Activated CD4-positive, alpha-beta T cell treated with anti-CD3 and anti-CD28 coated beads, Interleukin-2, amount 10 ng/mL, durations not matched to agents 7 days and 5 days (primary cell): Measurements from ENCODE around the gene KRTAP12-3. TPM values are rescaled to one million over a fixed set of nuclear protein-coding genes. Genes with fewer than 3 reads are reported as not detected.

Experiments used
- CTCF ChIA-PET: fragments of 350-600 bp; sonication (Branson Sonifier 250); formaldehyde crosslinking; loops from one replicate; lab custom pipeline; 2021; ENCODE audit warnings: antibody characterized with exemption; lab: Charles Lee
- POLR2A ChIA-PET: fragments of 350-600 bp; sonication (Branson Sonifier 250); formaldehyde crosslinking; loops from one replicate; lab custom pipeline; 2021; ENCODE audit warnings: antibody characterized with exemption; lab: Charles Lee
- DNase-seq: peaks from one replicate; pipeline ENCODE4 v3.0.0-alpha.2; 2020
- H3K27ac Mint-ChIP-seq: one replicate; pipeline ENCODE4 v1.8.0; 2021; ENCODE audit warnings: mild to moderate bottlenecking, moderate library complexity, mixed read lengths
- H3K27me3 Mint-ChIP-seq: one replicate; pipeline ENCODE4 v1.8.0; 2021; ENCODE audit warnings: mixed read lengths
- H3K36me3 Mint-ChIP-seq: one replicate; pipeline ENCODE4 v1.8.0; 2021; ENCODE audit warnings: low read depth, mixed read lengths
- H3K4me1 Mint-ChIP-seq: one replicate; pipeline ENCODE4 v1.8.0; 2021; ENCODE audit warnings: mixed read lengths
- H3K4me3 Mint-ChIP-seq: one replicate; pipeline ENCODE4 v1.8.0; 2021; ENCODE audit warnings: mild to moderate bottlenecking, moderate library complexity, mixed read lengths
- H3K9me3 Mint-ChIP-seq: one replicate; pipeline ENCODE4 v1.8.0; 2021; ENCODE audit warnings: mixed read lengths
- total RNA-seq, 2 experiments: library from RNA; stranded (reverse); gene quantifications; one replicate each; pipeline ENCODE4 v1.2.3, GENCODE V29; 2021

KRTAP12-3 gene
- total RNA-seq, 2 experiments from 2014 or later, result not detected

GRCh38 chr21:44647222-44647552 lies 10.5 kb upstream of the KRTAP12-3 start:
- Mint-ChIP-seq H3K27me3 (peaks cover 2% of the 10 kb centered on the region), H3K4me3 (no peak overlapping the region), H3K27ac (no peak overlapping the region), H3K9me3 (peaks cover 23% of the 10 kb centered on the region), H3K36me3 (peaks cover 8% of the 10 kb centered on the region), H3K4me1 (no peaks in the 10 kb centered on the region)
- ChIA-PET CTCF (interaction anchor here (1.4 to 1.8 kb wide), 2 partner anchors 8 to 10 kb away, joined by 3 to 5 read pairs; partner anchors contain the start of genes KRTAP12-3 and KRTAP12-4), POLR2A (no interaction called here)
- no peak for DNase-seq

- no peaks in the 10 kb centered on the region for H3K27me3 Mint-ChIP-seq
- H3K27ac Mint-ChIP-seq, result no peak overlapping the region
- peaks cover 4% of the 10 kb centered on the region for H3K4me1 Mint-ChIP-seq
- CTCF ChIA-PET, result interaction anchor here (1.4 kb wide), 1 partner anchor 9 kb away, joined by 3 read pairs; the partner anchor contains the start of gene KRTAP12-3
- H3K4me3 Mint-ChIP-seq, result no peak overlapping the region
- POLR2A ChIA-PET, result no interaction called here
- H3K36me3 Mint-ChIP-seq, result peaks cover 12% of the 10 kb centered on the region
- DNase-seq, result no peak
- H3K9me3 Mint-ChIP-seq, result peaks cover 23% of the 10 kb centered on the region
These were observed 9.0 kb upstream of the KRTAP12-3 start for GRCh38 chr21:44648557-44649311.

- peaks cover 18% of the 10 kb centered on the region for H3K36me3 Mint-ChIP-seq
- no peak overlapping the region for H3K27ac Mint-ChIP-seq
- CTCF ChIA-PET, result no interaction called here
- H3K4me1 Mint-ChIP-seq, result peaks cover 12% of the 10 kb centered on the region
- H3K4me3 Mint-ChIP-seq, result no peak overlapping the region
- H3K27me3 Mint-ChIP-seq, result no peaks in the 10 kb centered on the region
- no peak for DNase-seq
- POLR2A ChIA-PET, result no interaction called here
- H3K9me3 Mint-ChIP-seq, result peaks cover 19% of the 10 kb centered on the region
These were observed 8.1 kb upstream of the KRTAP12-3 start for GRCh38 chr21:44649521-44650100.

GRCh38 chr21:44650265-44650972 lies 7.3 kb upstream of the KRTAP12-3 start:
- POLR2A ChIA-PET, result no interaction called here
- Mint-ChIP-seq H3K27me3 (no peaks in the 10 kb centered on the region), H3K27ac (no peak overlapping the region), H3K4me1 (peaks cover 16% of the 10 kb centered on the region), H3K36me3 (peaks cover 19% of the 10 kb centered on the region), H3K4me3 (no peak overlapping the region), H3K9me3 (peaks cover 18% of the 10 kb centered on the region)
- DNase-seq, result no peak
- CTCF ChIA-PET, result no interaction called here

- POLR2A ChIA-PET, result no interaction called here
- DNase-seq, result no peak
- H3K9me3 Mint-ChIP-seq, result peaks cover 22% of the 10 kb centered on the region
These were observed 6.6 kb upstream of the KRTAP12-3 start for GRCh38 chr21:44650973-44651675.

GRCh38 chr21:44653123-44653522 lies 4.6 kb upstream of the KRTAP12-3 start:
- Mint-ChIP-seq H3K9me3 (peaks cover 41% of the 10 kb centered on the region), H3K4me1 (peaks cover 41% of the 10 kb centered on the region), H3K27me3 (no peaks in the 10 kb centered on the region), H3K27ac (peak overlapping the region; percentile 36), H3K4me3 (no peak overlapping the region), H3K36me3 (peaks cover 42% of the 10 kb centered on the region)
- DNase-seq, result no peak
- ChIA-PET POLR2A (no interaction called here), CTCF (no interaction called here)

More at GRCh38 chr21:44650973-44651675, 6.6 kb upstream of the KRTAP12-3 start:
- H3K4me1 Mint-ChIP-seq, result peaks cover 21% of the 10 kb centered on the region
- no peak overlapping the region for H3K4me3 Mint-ChIP-seq
- H3K36me3 Mint-ChIP-seq, result peaks cover 22% of the 10 kb centered on the region
- no peaks in the 10 kb centered on the region for H3K27me3 Mint-ChIP-seq
- CTCF ChIA-PET, result no interaction called here
- H3K27ac Mint-ChIP-seq, result no peak overlapping the region

GRCh38 chr21:44653656-44654575 lies 3.8 kb upstream of the KRTAP12-3 start:
- Mint-ChIP-seq H3K27ac (peak overlapping the region; percentile 78), H3K4me3 (no peak overlapping the region), H3K27me3 (no peaks in the 10 kb centered on the region), H3K9me3 (peaks cover 49% of the 10 kb centered on the region), H3K36me3 (peaks cover 50% of the 10 kb centered on the region), H3K4me1 (peaks cover 49% of the 10 kb centered on the region)
- peak; percentile 15 for DNase-seq
- ChIA-PET POLR2A (no interaction called here), CTCF (interaction anchor here (0.5 to 1.8 kb wide), 3 partner anchors 7 to 25 kb away, joined by 3 to 5 read pairs (median 3); partner anchors contain the start of gene KRTAP10-11)

GRCh38 chr21:44654576-44655175 lies 3.1 kb upstream of the KRTAP12-3 start, which contains the start of gene KRTAP12-4:
KRTAP12-4 (minus strand) TSS chr21:44654659; CDS start chr21:44654614, 45 bp downstream.
- H3K27me3 Mint-ChIP-seq, result no peaks in the 10 kb centered on the region
- ChIA-PET POLR2A (no interaction called here), CTCF (interaction anchor here (1.1 to 1.8 kb wide), 4 partner anchors 8 to 36 kb away, joined by 3 to 5 read pairs (median 4); partner anchors contain the start of gene KRTAP10-11)
- H3K9me3 Mint-ChIP-seq, result peaks cover 53% of the 10 kb centered on the region
- peak within 1 kb of the TSS; percentile 78 for H3K27ac Mint-ChIP-seq
- no peak for DNase-seq
- no peak within 1 kb of the TSS for H3K4me3 Mint-ChIP-seq
- peaks cover 57% of the 10 kb centered on the region for H3K36me3 Mint-ChIP-seq
- H3K4me1 Mint-ChIP-seq, result peaks cover 56% of the 10 kb centered on the region

- peak overlapping the region; percentile 99 for H3K27ac Mint-ChIP-seq
- ChIA-PET CTCF (no interaction called here), POLR2A (no interaction called here)
- peak overlapping the region; percentile 55 for H3K4me3 Mint-ChIP-seq
- DNase-seq, result no peak
- peaks cover 67% of the 10 kb centered on the region for H3K9me3 Mint-ChIP-seq
- H3K27me3 Mint-ChIP-seq, result peaks cover 4% of the 10 kb centered on the region
- H3K36me3 Mint-ChIP-seq, result peaks cover 66% of the 10 kb centered on the region
- H3K4me1 Mint-ChIP-seq, result peaks cover 61% of the 10 kb centered on the region
These were observed 864 bp upstream of the KRTAP12-3 start for GRCh38 chr21:44656868-44657267.

- H3K36me3 Mint-ChIP-seq, result peaks cover 63% of the 10 kb centered on the region
- ChIA-PET POLR2A (no interaction called here), CTCF (no interaction called here)
- DNase-seq, result no peak
- H3K9me3 Mint-ChIP-seq, result peaks cover 64% of the 10 kb centered on the region
- H3K4me3 Mint-ChIP-seq, result no peak overlapping the region
- peaks cover 59% of the 10 kb centered on the region for H3K4me1 Mint-ChIP-seq
- peaks cover 8% of the 10 kb centered on the region for H3K27me3 Mint-ChIP-seq
- H3K27ac Mint-ChIP-seq, result peak overlapping the region; percentile 99
These were observed 794 bp downstream of the KRTAP12-3 start for GRCh38 chr21:44658541-44658910.

- CTCF ChIA-PET, result no interaction called here
These were observed 1.3 kb downstream of the KRTAP12-3 start for GRCh38 chr21:44658913-44659595.

More at GRCh38 chr21:44658913-44659595, 1.3 kb downstream of the KRTAP12-3 start:
- peak; percentile 26 for DNase-seq
- Mint-ChIP-seq H3K27me3 (peaks cover 8% of the 10 kb centered on the region), H3K4me3 (no peak overlapping the region), H3K4me1 (peaks cover 54% of the 10 kb centered on the region), H3K27ac (peak overlapping the region; percentile 99), H3K9me3 (peaks cover 58% of the 10 kb centered on the region), H3K36me3 (peaks cover 58% of the 10 kb centered on the region)
- POLR2A ChIA-PET, result no interaction called here
